Right forelimb (tissue), 1 donor: ENCODE data around the gene RPL31.

Experiments
- DNase-seq: peaks from one replicate; pipeline ENCODE4 v3.0.0-alpha.2; 2018

RPL31 gene

DNA sequence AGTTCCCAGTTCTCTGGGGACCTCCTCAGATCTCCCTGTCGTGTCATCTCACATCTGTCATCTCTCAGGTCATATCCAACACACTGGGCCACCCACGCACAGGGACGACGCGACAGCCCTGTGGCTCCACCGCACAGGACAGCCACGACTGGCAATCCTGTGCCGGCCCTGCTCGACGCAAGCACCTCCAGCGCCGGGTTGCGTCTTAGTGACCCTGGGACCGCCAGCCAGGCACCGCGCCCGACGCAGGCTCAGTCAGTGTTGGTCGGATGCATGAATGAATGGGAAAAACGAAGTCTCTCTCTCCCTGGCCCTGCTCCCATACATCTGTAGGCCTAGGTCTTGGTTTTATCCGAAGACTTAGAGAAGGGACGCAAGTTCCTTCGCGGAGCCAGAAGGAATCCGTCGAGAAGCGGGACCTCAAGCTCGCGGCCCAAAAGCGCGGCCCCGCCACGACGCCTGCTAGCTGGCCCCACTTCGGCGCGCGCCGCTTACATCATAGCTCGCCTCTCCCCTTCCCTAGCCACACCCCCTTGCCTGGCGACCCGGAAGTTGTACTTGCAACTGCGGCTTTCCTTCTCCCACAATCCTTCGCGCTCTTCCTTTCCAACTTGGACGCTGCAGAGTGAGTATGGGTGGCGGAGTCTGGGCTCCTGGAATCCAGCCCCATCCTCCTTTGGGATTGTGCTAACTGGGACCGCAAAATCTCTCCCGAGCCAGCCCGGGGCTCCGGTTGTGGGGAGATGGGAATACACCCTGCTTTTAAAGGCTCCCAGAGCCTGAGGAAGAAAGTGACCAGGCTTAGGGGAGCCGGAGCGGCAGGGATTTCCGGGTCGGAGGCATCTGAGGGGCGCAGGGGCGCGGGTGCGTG, at the start of gene RPL31:
RPL31 (plus strand) TSS at position 599 of the 871 bp plus-strand sequence. CDS start 413 bp downstream, outside the sequence.
- peak; percentile 97 for DNase-seq

DNA sequence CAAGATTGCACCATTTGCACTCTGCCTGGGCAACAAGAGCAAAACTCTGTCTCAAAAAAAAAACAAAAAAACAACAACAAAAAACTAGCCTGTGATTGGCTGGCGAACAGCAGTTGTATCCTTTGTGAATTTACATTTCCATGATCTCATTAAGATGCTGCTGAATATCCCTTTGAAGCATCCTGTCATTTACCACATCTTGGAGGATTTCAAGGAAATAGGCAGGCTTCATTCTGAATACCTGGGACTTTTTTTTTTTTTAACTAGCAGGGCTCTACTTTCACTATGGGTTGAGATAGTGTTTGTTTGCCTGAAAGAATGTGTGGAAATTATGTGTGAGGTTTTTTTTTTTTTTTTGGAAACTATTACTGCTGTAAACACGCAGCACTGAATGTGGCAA, 49.6 kb upstream of the RPL31 start:
- DNase-seq, result no peak

DNA sequence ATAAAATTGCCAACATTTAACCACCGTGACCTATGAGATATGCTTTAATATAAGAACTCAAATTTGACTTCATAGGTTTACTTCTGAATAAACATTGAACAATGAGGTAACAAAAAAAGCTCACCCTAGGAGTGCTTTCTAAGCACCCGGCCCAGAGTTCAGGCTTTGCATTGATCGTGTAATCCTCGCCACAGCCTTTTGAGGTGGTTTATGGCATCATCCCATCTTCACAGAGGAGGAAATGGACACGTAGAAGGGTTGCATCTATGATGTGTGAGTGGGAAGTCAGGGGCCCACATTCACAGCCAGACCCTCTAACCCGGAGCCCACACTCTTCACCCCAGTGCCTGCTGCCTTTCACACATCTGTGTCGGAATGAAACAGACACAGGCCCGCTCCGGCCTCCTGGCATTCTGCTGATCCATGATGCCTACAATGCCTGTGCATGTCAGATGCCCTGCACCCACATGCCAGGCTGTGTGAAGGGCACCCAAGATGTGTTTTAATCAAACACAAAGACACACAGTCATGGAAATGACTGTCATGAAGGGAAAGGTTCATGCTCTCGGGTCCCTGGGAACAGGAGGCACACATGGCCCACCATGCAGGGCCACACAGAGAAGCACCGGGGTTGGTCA, 48.6 kb upstream of the RPL31 start:
- DNase-seq, result peak; percentile 17

DNA sequence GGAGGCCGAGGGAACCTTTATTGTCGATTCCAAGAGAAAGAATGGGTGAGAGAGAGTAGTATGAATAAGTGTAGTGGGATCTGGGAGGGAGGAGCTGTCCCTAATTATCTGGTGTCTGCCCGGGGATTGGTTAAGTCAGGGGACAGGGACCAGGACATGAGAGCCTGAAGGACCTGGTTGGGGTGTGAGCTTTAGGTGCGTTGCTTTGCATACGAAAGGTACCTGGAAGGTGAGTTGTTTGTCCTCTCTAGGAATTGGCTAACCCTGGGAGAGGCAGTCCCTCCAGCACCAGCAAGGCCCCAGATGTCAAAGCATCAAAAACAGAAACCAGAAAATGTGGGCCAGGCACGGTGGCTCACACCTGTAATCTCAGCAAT, 48.1 kb upstream of the RPL31 start:
- no peak for DNase-seq

DNA sequence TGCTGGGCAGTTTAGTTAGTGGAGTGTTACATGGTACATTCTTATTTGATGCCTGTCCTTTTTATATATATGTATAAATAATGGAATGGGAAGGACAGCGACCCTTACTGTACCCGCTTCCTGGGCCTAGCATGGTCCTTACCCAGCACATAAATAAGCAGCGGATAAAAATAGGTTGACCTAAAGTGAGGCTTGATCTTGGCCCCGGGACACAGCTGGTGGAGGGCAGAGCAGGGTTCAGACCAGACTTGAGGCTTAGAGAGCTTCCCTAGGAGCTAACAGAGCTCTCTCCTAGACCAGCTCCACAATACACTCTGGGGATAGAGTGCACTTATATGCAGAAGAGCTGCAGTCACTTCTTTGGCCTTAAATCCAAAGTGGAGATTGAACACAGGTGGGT, 46.9 kb upstream of the RPL31 start:
- no peak for DNase-seq

DNA sequence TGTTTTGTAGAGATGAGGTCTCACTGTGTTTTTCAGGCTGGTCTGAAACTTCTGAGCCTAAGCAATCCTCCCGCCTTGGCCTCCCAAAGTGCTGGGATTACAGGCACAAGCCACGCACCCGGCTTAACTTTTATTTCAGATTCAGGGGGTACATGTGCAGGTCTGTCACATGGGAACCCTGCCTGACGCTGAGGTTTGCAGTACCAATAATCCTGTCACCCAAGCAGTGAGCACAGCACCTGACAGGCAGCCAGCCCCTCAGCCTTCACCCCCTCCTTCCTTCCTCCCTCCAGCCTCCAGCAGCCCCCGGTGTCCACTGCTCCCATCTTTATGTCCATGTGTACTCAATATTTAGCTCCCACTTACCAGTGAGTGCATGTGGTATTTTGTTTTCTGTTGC, 46.0 kb upstream of the RPL31 start:
- DNase-seq, result no peak

DNA sequence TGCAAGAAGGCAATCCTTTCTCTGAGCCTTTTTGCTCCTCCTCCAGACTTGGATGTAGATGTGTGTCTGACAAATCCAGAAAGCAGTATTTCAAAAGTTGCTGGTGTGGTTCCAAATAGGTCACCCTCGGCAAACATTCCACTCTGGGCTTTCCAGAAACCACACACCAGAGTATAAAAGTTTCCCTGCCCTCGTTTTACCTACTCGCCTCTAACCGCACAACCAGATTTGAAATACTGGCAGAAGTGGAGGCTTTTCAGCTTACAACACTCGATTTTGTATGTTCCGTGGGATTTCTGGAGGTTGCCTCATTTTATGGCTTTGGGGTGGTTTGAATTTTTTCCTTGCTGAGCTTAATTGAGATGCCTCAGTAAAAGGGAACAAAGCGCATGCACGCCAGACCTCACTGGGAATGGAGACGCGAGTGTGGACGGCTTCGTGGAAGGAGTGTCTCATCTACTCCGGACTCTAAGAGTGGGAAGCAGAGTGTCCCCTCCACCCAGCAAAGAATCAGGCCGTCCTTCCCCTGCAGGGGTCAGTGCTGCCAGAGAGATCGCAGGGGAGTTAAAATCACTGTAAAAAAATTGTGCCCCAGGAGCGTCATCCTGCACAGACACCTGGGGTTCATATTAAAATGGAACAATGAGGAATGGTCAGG, 44.0 kb upstream of the RPL31 start:
- peak; percentile 71 for DNase-seq

DNA sequence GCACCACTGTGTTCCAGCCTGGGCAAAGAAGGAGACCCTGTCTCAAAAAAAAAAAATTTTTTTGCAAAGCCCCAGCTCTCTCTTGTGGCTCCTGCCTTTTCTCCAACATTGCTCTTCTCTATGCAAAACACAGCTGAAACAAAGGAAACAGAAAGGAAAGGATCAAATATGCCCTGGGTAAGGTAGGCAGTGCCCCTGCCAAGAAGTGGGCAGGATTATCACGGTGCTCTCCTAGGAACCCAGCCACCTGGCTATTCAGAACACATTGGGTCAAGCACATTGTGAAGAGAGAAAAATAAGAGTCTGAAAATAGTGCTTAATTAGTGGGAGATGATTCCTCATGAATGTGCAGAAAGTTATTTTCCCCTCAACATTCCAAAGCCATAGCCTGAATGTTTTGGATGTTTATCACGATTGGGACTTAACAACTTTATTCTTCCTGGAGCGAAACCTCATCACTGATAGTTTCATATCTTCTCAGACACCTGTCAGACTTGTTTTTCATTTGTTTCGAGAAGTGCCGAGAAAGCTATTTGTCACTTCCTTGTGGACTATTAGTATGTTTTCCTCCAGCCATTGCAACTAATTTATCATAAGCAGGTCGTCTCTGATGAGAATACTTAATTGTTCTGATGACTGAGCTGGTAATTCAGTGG, 42.7 kb upstream of the RPL31 start:
- DNase-seq, result no peak

DNA sequence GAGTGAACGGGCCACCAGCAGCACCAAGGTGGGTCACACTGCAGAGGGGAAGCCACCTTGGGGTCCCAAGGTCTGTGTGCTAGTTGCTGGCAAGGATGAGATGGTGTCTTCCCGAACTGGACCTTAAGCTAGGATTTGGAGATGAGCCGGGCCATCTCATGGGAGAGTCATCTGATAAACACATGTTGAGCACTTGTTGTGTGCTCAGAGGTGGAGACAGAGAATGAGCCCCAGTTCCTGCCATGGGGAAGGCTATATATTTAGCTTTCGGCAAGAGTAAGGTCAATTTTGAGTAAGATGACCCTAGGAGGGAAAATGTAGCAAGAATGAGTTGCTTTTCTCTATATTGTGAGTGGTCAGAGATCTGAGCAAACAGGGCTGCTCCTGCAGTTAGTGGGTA, 41.4 kb upstream of the RPL31 start:
- DNase-seq, result no peak

DNA sequence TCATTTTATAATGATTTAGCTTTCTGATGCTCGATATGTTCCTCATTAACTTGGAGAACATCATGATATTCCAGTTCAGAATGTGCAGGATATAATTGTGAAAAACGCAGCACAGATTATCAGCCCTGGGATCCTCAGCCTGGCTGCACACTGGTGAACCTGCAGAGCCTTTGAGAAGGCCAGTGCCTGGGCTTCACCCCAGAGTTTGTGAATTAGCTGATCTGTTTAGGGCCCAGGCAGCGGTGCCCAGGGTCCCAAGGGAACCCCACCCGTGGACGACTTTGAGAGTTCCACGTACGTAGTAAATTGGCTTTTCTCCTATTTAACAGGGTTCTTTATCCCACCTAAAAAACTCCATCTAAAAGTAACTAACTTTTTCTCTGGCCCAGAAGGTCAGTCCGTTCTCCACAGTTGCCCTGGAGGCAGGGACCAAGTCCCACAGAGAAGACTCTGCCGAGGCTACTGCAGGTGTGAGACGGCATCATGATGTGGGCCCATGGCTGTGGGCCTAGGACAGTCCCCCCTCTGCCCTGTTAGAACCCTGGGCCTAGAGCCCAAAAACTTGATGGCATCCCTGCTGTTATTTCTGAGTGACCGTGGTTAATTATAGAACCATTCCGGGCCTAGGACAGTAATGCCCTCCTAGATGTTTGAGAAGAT, 39.6 kb upstream of the RPL31 start:
- DNase-seq, result no peak

DNA sequence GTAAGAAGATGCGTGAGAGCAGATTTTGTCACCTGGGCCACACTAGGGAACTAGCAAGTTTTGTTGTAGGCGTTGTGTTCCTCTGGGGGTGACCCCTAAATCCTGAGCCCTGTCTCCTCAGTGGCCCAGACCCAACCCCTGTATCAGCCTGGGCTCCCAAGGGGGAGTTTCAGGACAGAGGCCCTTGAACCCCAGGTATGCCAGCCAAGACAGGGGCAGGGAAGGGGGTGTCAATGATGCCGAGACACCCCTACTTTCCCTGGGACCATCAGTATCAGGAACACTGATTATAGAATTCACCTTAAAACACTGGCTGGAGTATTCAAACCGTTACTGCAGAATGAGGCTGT, 39.1 kb upstream of the RPL31 start:
- no peak for DNase-seq

DNA sequence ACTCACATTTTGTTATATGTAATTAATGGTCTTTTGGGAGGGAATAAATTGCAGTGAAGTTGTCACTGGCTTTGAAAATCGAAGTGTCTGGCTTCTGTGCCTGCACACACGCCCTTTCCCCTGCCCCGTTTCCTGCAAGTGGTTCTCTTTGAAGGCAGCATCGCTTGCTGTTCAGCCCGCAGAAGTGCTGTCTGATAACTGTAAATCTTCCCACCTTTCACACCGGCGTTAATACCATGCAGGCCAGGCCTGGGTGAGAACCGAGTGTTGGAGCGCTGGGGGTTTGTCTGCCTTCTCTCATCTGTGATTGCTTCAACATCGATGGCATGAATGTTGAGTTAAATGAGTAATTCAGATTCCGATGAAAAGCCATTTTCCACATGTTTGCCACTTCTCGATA, 37.9 kb upstream of the RPL31 start:
- no peak for DNase-seq

DNA sequence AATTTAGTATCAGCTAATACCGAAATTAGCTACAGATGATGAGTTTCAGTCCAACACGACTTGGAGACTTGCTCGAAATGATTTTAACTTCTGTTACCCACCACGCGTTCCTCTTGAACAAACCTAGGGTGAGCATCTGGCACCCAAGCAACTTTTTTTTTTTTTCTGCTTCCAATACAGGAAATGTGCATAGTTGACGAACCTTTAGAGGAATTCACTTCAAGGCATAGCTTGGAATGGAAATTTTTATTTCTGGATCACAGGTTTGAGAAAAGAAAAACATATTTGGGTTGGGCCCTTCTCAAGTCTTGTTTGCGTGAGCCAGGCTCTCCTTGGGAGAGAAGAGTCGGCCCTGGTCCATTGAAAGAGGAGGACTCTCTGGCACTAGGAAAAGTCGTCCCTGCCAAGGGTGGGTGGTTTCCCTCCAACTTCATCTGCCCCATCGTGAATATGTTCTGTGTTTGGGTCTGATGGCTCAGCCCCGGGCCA, 37.4 kb upstream of the RPL31 start:
- DNase-seq, result peak; percentile 81

DNA sequence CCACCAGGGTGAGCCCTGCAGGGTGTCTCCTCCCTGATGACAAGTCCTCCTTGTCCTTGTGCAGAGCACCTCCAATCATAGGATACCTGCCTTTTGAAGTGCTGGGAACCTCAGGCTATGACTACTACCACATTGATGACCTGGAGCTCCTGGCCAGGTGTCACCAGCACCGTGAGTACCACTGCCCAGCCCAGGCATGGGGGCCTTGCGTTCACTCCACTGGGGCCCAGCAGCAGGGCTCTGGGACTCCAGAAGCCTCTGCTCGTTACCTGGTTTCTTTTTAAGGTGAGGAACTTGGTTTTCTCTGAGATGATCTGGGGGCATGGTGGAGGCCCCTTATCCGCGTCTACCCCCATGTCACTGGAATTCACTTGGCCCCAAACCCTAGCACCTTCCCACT, 36.5 kb upstream of the RPL31 start:
- no peak for DNase-seq

DNA sequence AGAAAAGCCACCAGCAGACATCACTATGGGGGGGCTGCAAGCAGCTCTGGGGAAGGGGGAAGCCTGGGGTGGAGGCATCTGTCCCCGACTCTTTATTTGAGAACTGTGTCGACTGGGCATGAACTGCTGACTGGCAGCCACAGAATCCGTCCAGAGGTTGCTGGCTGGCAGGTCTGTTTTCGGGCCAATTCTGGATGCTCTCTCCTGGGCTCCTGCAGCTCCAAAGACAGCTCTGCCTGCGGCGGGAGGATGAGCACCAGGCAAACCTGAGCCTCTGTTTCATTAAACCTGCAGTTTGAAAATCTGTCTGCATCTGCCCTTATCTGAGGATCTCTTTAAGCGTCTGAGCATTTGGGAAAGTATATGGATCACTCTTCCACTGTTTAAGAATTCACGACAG, 34.4 kb upstream of the RPL31 start:
- no peak for DNase-seq

DNA sequence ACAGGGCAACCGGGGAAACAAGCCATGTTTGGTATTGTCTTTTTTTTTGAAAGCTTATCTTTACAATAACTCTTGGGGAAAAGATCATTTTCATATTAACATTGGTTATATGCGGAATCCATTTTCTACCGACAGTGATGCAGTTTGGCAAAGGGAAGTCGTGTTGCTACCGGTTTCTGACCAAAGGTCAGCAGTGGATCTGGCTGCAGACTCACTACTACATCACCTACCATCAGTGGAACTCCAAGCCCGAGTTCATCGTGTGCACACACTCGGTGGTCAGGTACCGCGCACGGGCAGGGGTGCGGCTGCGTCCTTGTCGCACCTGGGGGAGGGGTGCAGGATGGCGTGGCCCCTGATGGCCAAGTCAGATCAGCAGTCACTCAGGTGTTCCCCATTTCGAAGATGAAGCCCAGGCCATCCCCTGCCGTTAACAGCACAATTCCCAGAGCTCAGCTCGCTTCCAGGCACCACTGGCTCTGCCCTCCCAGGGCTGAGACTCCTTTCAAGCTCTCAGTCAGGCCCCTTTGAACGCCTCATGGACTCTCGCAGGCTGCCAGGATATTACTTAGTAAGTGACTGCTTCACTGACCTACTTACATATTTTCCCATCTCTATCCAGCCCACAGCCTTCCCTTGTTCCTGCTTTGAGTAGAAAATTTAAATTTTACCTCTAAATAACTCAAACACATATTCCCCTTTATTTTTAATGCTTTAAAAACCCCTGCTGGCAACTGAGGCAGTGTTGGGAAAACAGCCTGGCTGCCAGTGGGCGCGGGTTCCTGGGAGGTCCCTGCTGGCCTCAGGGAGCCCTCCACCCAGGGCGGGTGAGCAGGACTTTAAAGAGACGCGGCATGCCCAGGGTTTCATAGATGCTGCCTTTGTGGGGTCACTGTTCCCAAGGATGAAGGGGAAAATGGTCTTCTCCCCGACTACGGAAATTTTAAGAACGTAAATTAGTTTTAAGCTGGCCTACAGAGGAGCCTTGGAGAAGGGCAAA, 33.6 kb upstream of the RPL31 start:
- no peak for DNase-seq

DNA sequence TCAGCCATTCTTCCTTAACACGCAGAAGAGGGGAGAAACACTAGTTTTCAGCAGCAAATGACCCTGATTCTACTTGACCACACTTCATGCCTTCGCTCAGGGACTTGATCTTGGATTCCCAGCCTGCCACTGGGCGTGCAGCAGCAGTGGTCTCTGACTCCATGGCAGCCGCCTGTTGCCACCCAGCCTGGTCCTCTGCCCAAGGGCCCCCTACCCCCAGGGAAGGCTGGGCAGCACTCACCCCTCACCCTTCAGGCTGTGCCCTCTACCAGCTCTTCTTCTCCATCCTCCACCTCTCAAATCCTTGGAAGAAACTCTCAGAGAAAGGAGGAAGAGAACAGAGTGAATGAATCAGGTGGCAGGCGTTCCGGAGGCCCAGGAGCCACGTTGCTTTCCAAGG, 32.1 kb upstream of the RPL31 start:
- DNase-seq, result no peak

DNA sequence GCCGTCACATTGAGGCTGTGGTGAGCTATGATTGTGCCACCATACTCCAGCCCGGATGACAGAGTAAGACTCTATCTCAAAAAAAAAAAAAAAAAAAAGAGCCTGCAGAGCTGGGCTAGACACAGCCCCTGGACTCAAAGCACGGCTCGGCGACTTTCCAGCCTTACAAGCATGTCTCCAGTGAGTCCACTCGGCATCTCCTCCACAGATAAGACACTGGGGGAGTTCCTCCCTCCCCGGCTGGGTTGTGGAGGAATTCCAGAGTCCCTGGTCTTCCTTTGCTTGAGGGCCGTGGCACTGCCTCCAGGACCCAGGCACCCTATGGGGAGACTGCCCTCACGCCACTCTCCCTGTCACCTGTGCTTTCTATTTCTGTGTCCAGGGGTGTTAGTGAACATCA, 30.9 kb upstream of the RPL31 start:
- DNase-seq, result no peak

DNA sequence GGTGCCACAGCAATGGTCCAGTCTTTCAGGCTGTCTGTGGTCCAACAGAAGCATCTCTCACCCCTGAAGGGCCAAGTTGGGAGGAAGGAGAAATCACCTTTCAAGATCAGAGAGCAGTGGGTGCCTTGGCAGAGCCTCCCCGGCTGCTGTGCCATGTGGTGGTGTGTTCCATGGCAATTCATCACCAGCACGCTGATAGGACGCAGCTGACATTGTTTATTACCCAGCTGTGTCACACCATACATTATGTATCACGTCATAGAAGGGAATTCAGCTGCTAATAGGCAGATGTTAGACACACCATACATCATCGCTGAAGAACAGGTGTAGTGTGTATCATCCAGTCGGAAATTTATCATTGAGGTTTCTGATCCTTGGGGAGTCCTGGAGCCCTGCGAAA, 29.6 kb upstream of the RPL31 start:
- DNase-seq, result no peak

DNA sequence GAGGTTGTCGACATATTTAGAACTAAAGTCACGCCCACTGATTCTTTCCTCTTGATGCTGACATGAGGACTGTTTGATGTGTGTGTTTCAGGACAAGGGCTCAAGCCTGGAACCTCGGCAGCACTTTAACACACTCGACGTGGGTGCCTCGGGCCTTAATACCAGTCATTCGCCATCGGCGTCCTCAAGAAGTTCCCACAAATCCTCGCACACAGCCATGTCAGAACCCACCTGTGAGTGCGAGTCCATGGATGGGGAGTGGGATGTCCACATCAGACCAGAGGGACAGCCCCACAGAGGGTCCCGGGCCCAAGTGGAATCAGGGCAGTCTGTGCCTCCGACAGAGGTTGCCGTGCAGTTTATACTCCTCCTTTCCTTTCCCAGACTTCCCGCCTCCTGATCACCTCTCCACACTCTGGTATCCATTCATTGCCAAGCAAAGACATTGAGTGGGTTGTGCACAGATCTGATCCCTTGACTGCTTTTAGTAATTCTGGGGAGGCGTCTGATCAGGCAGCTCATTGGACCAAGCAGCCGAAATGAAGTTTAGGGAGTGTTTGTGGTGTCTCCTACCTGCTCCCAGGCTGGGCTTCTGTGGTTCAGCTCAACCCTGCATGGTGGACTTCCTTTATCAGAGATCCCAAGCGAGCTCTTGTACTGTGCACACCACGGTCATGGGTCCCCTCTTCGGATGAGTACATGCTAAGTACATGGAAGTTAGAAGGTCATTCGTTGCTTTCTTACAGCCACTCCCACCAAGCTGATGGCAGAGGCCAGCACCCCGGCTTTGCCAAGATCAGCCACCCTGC, 27.2 kb upstream of the RPL31 start:
- DNase-seq, result no peak

DNA sequence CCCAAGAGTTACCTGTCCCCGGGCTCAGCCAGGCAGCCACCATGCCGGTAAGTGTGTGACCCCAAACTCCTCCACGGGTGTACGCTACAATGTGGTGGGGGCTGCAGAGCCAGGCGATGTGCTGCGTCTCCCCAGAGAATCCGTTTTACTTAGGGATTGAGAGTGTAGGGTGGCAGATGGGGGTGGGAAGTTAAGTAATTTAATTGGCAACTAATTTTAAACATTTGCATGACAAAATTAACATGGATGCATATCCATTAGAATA, 26.6 kb upstream of the RPL31 start:
- DNase-seq, result no peak
